Panc1 (cell line): ENCODE results near the gene CDR2L. TPM values are rescaled to one million over a fixed set of nuclear protein-coding genes. Genes with fewer than 3 reads are reported as not detected.

ENCODE experiments used
- ATAC-seq: fragments of 200-7000 bp; cut with Tn5 transposase; 2 replicates; pipeline ENCODE4 v1.9.1; 2020; ENCODE audit warnings: mild to moderate bottlenecking, moderate library complexity
- BruUV-seq: library from RNA; stranded (reverse); fragments of 400-500 nt; replicated peaks from 2 replicates; lab custom pipeline; 2021; lab: Mats Ljungman, UMichigan
- CTCF ChIA-PET: fragments of 300-600 bp; sonication (Branson Sonifier 250); formaldehyde crosslinking; loops from one replicate; lab custom pipeline; 2022; ENCODE audit warnings: antibody characterized with exemption; lab: Charles Lee
- POLR2A ChIA-PET: fragments of 300-600 bp; sonication (Branson Sonifier 250); formaldehyde crosslinking; loops from one replicate; lab custom pipeline; 2022; ENCODE audit warnings: antibody characterized with exemption; lab: Charles Lee
- DNase-seq: peaks from one replicate; pipeline ENCODE4 v3.0.0-alpha.2; 2010; ENCODE audit warnings: low read depth, low spot score
- H3K27ac ChIP-seq: 2 replicates; pipeline ENCODE4 v1.5.1; 2011; ENCODE audit warnings: mild to moderate bottlenecking, low read length, inconsistent platforms
- H3K27me3 ChIP-seq: fragments of 200-500 bp; sonication (Bioruptor generic); 2 replicates; pipeline ENCODE4 v1.6.0; 2014; ENCODE audit warnings: low read length, inconsistent platforms; ENCODE audit not compliant: control insufficient read depth, insufficient read depth
- H3K36me3 ChIP-seq: fragments of 200-500 bp; sonication (Bioruptor generic); 2 replicates; pipeline ENCODE4 v1.5.1; 2014; ENCODE audit warnings: inconsistent platforms, mild to moderate bottlenecking, low read length, moderate library complexity; ENCODE audit not compliant: control insufficient read depth, insufficient read depth
- H3K4me1 ChIP-seq: 2 replicates; pipeline ENCODE4 v1.5.1; 2011; ENCODE audit warnings: inconsistent platforms, mild to moderate bottlenecking, low read length, moderate library complexity; ENCODE audit not compliant: control insufficient read depth, insufficient read depth
- H3K4me3 ChIP-seq, 2 experiments: 2 replicates each; pipeline ENCODE4 v1.5.1; 2011 to 2012; ENCODE audit warnings: low read depth in 2 of 2, low read length in 2 of 2, mild to moderate bottlenecking in 2 of 2, inconsistent platforms in 1 of 2, moderate library complexity in 1 of 2
- H3K9me3 ChIP-seq: fragments of 200-500 bp; sonication (Bioruptor generic); 2 replicates; pipeline ENCODE4 v1.5.1; 2014; ENCODE audit warnings: low read depth, mild to moderate bottlenecking, inconsistent platforms, low read length, moderate library complexity; ENCODE audit not compliant: control insufficient read depth, insufficient read depth
- POLR2AphosphoS5 ChIP-seq: IDR thresholded peaks from 2 replicates; pipeline ENCODE4 v1.6.1; 2012; ENCODE audit warnings: mild to moderate bottlenecking, low read depth, low read length, moderate library complexity
- SIN3A ChIP-seq: IDR thresholded peaks from 2 replicates; pipeline ENCODE4 v1.6.1; 2012; ENCODE audit warnings: low read depth, mild to moderate bottlenecking, low read length, moderate library complexity, borderline replicate concordance; ENCODE audit not compliant: insufficient read depth
- TCF7L2 ChIP-seq: IDR thresholded peaks from 2 replicates; pipeline ENCODE4 v1.6.1; 2011; ENCODE audit warnings: mild to moderate bottlenecking, low read depth, low read length, inconsistent platforms
- in situ Hi-C: cut with HindIII; loops from 2 replicates; pipeline ENCODE4 v1.10.0; 2016; ENCODE audit warnings: low sequenced_read_pairs, low pct_unique_long_range_greater_than_20kb
- intact Hi-C: fragments of 100-400 bp; cut with micrococcal nuclease; formaldehyde crosslinking; loops from one replicate; pipeline ENCODE4 v1.10.0; 2022; ENCODE audit not compliant: unreplicated experiment
- total RNA-seq: library from RNA; stranded (reverse); gene quantifications from one replicate; pipeline ENCODE4 v1.2.1, GENCODE V29; 2021; ENCODE audit not compliant: unreplicated experiment
- TF ChIP-seq, protein P1 (sequence below), 2 experiments: IDR thresholded peaks; 2 replicates each; pipeline ENCODE4 v1.6.1; 2011 to 2012; ENCODE audit warnings: low read depth in 2 of 2, control low read depth in 1 of 2, low read length in 1 of 2, mild to moderate bottlenecking in 1 of 2, moderate library complexity in 1 of 2; ENCODE audit not compliant: insufficient read depth in 1 of 2
- TF ChIP-seq, protein P2 (sequence below): fragments of 450-650 bp; IDR thresholded peaks from 2 replicates; pipeline ENCODE4 v1.5.1; 2017; ENCODE audit warnings: mild to moderate bottlenecking

The CDR2L gene
- total RNA-seq, 1 experiment from 2014 or later: 32.0 TPM

DNA sequence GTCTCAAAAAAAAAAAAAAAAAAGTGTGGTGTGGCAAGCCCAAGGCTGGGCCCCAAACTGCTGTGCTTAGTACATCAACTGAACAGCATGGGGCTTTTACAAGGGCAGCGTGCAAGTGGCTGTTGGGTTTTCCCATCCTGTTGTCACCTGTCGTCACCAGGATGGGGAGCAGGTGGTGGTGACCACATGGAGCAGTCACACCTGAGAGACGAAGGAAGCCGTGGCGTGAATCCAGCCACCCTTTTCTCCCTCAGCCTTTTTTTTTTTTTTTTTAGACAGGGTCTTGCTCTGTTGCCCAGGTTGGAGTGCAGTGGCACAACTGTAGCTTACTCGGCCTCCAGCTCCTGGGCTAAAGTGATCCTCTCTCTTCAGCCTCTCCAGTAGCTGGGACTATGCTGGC is 20.9 kb downstream of the CDR2L start:
- H3K36me3 ChIP-seq: peaks cover 3% of the 10 kb centered on the region; the same call in 1 of the 2 replicates
- POLR2A ChIA-PET: interaction anchor here (0.8 kb wide), 1 partner anchor 21 kb away, joined by 3 read pairs; the partner anchor contains the start of gene CDR2L
- H3K27ac ChIP-seq: no peak overlapping the region
- no peak for ATAC-seq
- intact Hi-C loops (loop anchor here (5.0 kb wide), 1 partner anchor 46 kb away; no protein-coding TSS in a partner anchor), in situ Hi-C loops (no loop called here)
- no peaks in the 10 kb centered on the region for H3K27me3 ChIP-seq
- no TSS peak for BruUV-seq
- no peak overlapping the region for H3K4me3 ChIP-seq
- no peak for DNase-seq
- H3K4me1 ChIP-seq: peaks cover 15% of the 10 kb centered on the region
- TF ChIP-seq SIN3A: no peak
- TF ChIP-seq TCF7L2: no peak
- TF ChIP-seq, protein P1, sequence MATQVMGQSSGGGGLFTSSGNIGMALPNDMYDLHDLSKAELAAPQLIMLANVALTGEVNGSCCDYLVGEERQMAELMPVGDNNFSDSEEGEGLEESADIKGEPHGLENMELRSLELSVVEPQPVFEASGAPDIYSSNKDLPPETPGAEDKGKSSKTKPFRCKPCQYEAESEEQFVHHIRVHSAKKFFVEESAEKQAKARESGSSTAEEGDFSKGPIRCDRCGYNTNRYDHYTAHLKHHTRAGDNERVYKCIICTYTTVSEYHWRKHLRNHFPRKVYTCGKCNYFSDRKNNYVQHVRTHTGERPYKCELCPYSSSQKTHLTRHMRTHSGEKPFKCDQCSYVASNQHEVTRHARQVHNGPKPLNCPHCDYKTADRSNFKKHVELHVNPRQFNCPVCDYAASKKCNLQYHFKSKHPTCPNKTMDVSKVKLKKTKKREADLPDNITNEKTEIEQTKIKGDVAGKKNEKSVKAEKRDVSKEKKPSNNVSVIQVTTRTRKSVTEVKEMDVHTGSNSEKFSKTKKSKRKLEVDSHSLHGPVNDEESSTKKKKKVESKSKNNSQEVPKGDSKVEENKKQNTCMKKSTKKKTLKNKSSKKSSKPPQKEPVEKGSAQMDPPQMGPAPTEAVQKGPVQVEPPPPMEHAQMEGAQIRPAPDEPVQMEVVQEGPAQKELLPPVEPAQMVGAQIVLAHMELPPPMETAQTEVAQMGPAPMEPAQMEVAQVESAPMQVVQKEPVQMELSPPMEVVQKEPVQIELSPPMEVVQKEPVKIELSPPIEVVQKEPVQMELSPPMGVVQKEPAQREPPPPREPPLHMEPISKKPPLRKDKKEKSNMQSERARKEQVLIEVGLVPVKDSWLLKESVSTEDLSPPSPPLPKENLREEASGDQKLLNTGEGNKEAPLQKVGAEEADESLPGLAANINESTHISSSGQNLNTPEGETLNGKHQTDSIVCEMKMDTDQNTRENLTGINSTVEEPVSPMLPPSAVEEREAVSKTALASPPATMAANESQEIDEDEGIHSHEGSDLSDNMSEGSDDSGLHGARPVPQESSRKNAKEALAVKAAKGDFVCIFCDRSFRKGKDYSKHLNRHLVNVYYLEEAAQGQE (IDR thresholded peaks at IDR 0.05; ENCODE audit: insufficient read depth in 1 of 2, low read depth in 2 of 2, low read length in 1 of 2): no peak
- TF ChIP-seq, protein P2, sequence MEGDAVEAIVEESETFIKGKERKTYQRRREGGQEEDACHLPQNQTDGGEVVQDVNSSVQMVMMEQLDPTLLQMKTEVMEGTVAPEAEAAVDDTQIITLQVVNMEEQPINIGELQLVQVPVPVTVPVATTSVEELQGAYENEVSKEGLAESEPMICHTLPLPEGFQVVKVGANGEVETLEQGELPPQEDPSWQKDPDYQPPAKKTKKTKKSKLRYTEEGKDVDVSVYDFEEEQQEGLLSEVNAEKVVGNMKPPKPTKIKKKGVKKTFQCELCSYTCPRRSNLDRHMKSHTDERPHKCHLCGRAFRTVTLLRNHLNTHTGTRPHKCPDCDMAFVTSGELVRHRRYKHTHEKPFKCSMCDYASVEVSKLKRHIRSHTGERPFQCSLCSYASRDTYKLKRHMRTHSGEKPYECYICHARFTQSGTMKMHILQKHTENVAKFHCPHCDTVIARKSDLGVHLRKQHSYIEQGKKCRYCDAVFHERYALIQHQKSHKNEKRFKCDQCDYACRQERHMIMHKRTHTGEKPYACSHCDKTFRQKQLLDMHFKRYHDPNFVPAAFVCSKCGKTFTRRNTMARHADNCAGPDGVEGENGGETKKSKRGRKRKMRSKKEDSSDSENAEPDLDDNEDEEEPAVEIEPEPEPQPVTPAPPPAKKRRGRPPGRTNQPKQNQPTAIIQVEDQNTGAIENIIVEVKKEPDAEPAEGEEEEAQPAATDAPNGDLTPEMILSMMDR: no peak
- no peak for TF ChIP-seq POLR2AphosphoS5
- CTCF ChIA-PET: interaction anchor here (0.7 to 2.0 kb wide), 4 partner anchors 28 to 128 kb away, joined by 3 to 10 read pairs (median 6); no protein-coding TSS in a partner anchor
- H3K9me3 ChIP-seq: no peaks in the 10 kb centered on the region

DNA sequence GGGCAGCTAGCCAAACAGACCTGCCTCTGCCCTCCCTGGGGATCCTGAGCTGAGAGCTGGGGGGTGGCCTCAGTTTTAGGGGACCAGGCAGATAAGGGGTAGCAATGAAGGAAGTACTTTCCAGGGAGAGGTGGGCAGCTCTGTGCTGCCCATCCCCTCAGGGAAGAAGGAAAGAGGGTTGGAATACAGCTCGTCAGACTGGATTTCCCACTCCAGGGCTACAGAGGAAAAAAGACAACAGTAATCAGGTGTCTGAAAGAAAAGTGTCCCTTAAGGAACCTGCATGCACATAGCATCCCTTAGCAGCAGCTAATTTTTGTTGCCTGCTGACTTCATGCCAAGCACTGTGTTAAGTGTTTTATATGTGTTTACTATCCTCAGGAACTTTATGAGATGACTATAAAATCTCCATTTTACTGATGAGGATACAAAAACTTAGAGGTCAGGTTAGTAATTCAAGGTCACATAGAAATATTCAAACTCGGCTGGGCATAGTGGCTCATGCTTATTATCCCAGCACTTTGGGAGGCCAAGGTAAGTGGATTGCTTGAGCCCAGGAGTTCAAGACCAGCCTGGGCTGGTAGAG is 21.8 kb downstream of the CDR2L start:
- DNase-seq (no peak), ATAC-seq (no peak)
- peaks cover 21% of the 10 kb centered on the region for H3K4me1 ChIP-seq
- H3K27ac ChIP-seq: no peak overlapping the region
- no peak overlapping the region for H3K4me3 ChIP-seq
- in situ Hi-C loops (no loop called here), intact Hi-C loops (loop anchor here (5.0 kb wide), 1 partner anchor 47 kb away; no protein-coding TSS in a partner anchor)
- H3K9me3 ChIP-seq: no peaks in the 10 kb centered on the region
- ChIA-PET POLR2A (interaction anchor here (0.6 to 0.8 kb wide), 2 partner anchors 22 to 25 kb away, joined by 3 read pairs; partner anchors contain the start of gene CDR2L), CTCF (interaction anchor here (0.6 to 1.4 kb wide), 4 partner anchors 27 to 129 kb away, joined by 3 to 8 read pairs (median 3); no protein-coding TSS in a partner anchor)
- H3K27me3 ChIP-seq: no peaks in the 10 kb centered on the region
- H3K36me3 ChIP-seq: peaks cover 3% of the 10 kb centered on the region; the same call in 1 of the 2 replicates
- no TSS peak for BruUV-seq
- TF ChIP-seq, protein P2: no peak
- TF ChIP-seq TCF7L2 (no peak), SIN3A (no peak), POLR2AphosphoS5 (no peak)
- TF ChIP-seq, protein P1 (IDR thresholded peaks at IDR 0.05; ENCODE audit: insufficient read depth in 1 of 2, low read depth in 2 of 2, low read length in 1 of 2): no peak
